Astrocyte of the hippocampus (primary cell): Measurements from ENCODE around the gene RCVRN.

ENCODE experiments used
- DNase-seq: peaks from one replicate; pipeline ENCODE4 v3.0.0; 2011; ENCODE audit warnings: low read depth, low spot score

The RCVRN gene

GRCh38 chr17:9855036-9855435, 50.0 kb downstream of the RCVRN start:
- no peak for DNase-seq

DNA sequence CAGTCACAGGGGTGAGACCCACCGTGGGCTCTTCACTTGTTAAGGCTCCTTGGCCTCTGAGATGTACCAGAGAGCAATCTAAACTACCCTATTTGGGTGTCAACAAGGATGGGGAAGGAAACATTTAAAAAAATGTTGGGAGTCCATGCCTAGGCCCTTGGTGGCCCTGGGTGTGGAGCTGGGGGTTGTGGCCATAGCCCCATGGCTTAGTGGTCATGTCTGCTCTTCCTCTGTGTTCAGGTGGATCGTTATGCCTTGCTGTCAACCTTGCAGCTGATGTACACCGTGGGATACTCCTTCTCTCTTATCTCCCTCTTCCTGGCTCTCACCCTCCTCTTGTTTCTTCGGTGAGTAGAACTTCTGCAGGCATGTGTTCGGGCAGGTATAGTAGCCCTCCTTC, 50.8 kb downstream of the RCVRN start:
- no peak for DNase-seq

DNA sequence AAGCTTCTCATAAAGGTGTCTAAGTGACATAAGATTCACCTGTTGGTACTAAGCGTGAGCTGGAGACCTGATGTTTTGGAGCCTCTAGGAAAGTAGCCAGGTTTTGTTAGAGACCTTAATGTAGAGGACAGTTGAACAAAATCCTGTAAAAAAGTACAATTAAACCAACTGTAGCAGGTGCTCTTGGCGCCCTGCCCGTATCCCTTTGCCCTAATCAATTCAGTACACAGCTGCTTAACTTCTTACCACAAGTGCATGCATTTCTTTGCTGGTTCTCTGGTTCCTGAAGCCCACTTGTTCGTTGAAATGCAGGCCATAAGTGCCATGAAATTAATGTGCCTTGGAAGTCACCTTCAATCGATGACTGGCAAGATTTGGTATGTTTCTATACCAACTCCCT, 54.9 kb downstream of the RCVRN start:
- DNase-seq = no peak
